DOHH2 (cell line): ENCODE results near the gene KCNN3.
A peak's percentile ranks its signal among the peaks of the same experiment; 100 is the strongest.

Experiments used
- H3F3A ChIP-seq: fragments of 200-600 bp; sonication (generic), shearing (Covaris generic); 2 replicates; pipeline ENCODE4 v1.6.0; 2016; ENCODE audit warnings: antibody characterized with exemption, mild to moderate bottlenecking; ENCODE audit not compliant: control insufficient read depth, insufficient read depth
- H3K27ac ChIP-seq: fragments of 200-600 bp; sonication (generic); 2 replicates; pipeline ENCODE4 v1.5.1; 2014; ENCODE audit warnings: low read depth, mild to moderate bottlenecking, low read length, moderate library complexity
- H3K27me3 ChIP-seq: fragments of 200-600 bp; sonication (generic); 2 replicates; pipeline ENCODE4 v1.6.1; 2014; ENCODE audit warnings: mild to moderate bottlenecking, low read length, mixed read lengths; ENCODE audit not compliant: control insufficient read depth
- H3K36me3 ChIP-seq: fragments of 200-600 bp; sonication (generic); 2 replicates; pipeline ENCODE4 v1.6.1; 2014; ENCODE audit warnings: mild to moderate bottlenecking, low read length, moderate library complexity, mixed read lengths; ENCODE audit not compliant: control insufficient read depth
- H3K4me1 ChIP-seq: fragments of 200-600 bp; sonication (generic); 2 replicates; pipeline ENCODE4 v1.6.1; 2014; ENCODE audit warnings: mild to moderate bottlenecking, low read length, mixed read lengths; ENCODE audit not compliant: control insufficient read depth
- H3K4me2 ChIP-seq: fragments of 200-600 bp; sonication (generic); 2 replicates; pipeline ENCODE4 v1.6.0; 2014; ENCODE audit warnings: mild to moderate bottlenecking, low read length, moderate library complexity
- H3K4me3 ChIP-seq: fragments of 200-600 bp; sonication (generic); 2 replicates; pipeline ENCODE4 v1.5.1; 2014; ENCODE audit warnings: mild to moderate bottlenecking, low read length, mixed read lengths
- H3K79me2 ChIP-seq: fragments of 200-600 bp; sonication (generic); 2 replicates; pipeline ENCODE4 v1.6.1; 2014; ENCODE audit warnings: mild to moderate bottlenecking, low read length, mixed read lengths; ENCODE audit not compliant: control insufficient read depth
- H3K9me2 ChIP-seq: fragments of 200-600 bp; sonication (generic); replicated peaks from 2 replicates; pipeline ENCODE4 v1.6.1; 2014; ENCODE audit warnings: mild to moderate bottlenecking, low read length, mixed read lengths; ENCODE audit not compliant: control insufficient read depth
- H3K9me3 ChIP-seq: fragments of 200-600 bp; sonication (generic); 2 replicates; pipeline ENCODE4 v1.6.1; 2014; ENCODE audit warnings: antibody characterized with exemption, low read length, mixed read lengths; ENCODE audit not compliant: control insufficient read depth, insufficient read depth
- H4K20me1 ChIP-seq: fragments of 200-600 bp; sonication (generic); 2 replicates; pipeline ENCODE4 v1.6.0; 2014; ENCODE audit warnings: low read depth, mild to moderate bottlenecking, antibody characterized with exemption, low read length, moderate library complexity; ENCODE audit not compliant: control insufficient read depth, insufficient read depth
- CTCF ChIP-seq: fragments of 200-600 bp; sonication (generic); IDR thresholded peaks from one replicate; pipeline ENCODE4 v1.5.1; 2014; ENCODE audit warnings: antibody characterized with exemption, mild to moderate bottlenecking, low read depth, low read length; ENCODE audit not compliant: poor library complexity, severe bottlenecking
- EZH2phosphoT487 ChIP-seq: fragments of 200-600 bp; sonication (generic); IDR thresholded peaks from 2 replicates; pipeline ENCODE4 v1.6.1; 2017; ENCODE audit warnings: borderline replicate concordance, mild to moderate bottlenecking, antibody characterized with exemption, low read length, moderate library complexity, mixed read lengths

The KCNN3 gene

DNA sequence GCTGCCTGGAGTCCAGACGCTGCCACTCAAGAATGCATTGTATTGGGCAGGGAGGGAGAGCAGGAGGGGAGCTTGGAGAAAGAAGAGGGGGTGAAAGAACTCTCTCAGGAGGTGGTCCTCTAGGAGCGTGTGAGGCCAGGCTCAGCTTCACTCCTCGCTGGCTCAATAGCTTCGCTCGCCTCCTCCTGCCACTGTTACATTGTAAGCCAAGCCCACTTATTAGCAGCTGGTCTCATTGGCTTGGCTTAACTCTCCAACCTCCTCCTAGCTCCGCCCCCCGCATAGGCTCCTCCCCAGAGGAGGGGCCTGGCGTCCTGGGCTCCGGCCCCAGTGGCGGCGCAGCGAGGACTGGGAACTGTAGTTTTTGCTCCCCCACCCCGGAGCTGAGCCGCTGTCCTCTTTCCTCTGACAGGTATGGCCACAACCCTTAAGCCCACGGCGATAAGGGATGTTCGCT, at the start of gene KCNN3:
Gene KCNN3 (minus strand): TSS at position 167 of the 457 bp plus-strand sequence. CDS start 317 bp downstream, outside the sequence.
- H3K27ac ChIP-seq, result no peak within 1 kb of the TSS
- H3K27me3 ChIP-seq, result no peaks in the 10 kb centered on the region
- peaks cover 67% of the 10 kb centered on the region for H3K4me1 ChIP-seq

GRCh38 chr1:154913273-154913672, 43.2 kb upstream of the KCNN3 start:
- Histone ChIP-seq H3K9me2 (no peaks in the 10 kb centered on the region), H4K20me1 (no peaks in the 10 kb centered on the region), H3K27me3 (no peaks in the 10 kb centered on the region), H3F3A (no peaks in the 10 kb centered on the region), H3K36me3 (no peaks in the 10 kb centered on the region), H3K4me1 (no peaks in the 10 kb centered on the region), H3K79me2 (no peaks in the 10 kb centered on the region), H3K9me3 (no peaks in the 10 kb centered on the region; the same call in 1 of the 2 replicates), H3K27ac (no peak overlapping the region), H3K4me2 (no peak overlapping the region), H3K4me3 (no peak overlapping the region)
- TF ChIP-seq CTCF (no peak), EZH2phosphoT487 (no peak)

More for the DNA sequence above, at the start of gene KCNN3:
- Histone ChIP-seq H3K36me3 (0 out of 2 replicates have a peak, but pooled peaks cover under 1% of the 10 kb centered on the region), H3K4me2 (peak within 1 kb of the TSS; percentile 86), H3K79me2 (peaks cover 21% of the 10 kb centered on the region), H3K4me3 (peak within 1 kb of the TSS; percentile 70), H4K20me1 (no peaks in the 10 kb centered on the region), H3K9me2 (no peaks in the 10 kb centered on the region), H3F3A (peaks cover 13% of the 10 kb centered on the region), H3K9me3 (no peaks in the 10 kb centered on the region)
- TF ChIP-seq EZH2phosphoT487 (no peak), CTCF (no peak)

- Histone ChIP-seq H3K4me3 (no peak overlapping the region), H3K36me3 (no peaks in the 10 kb centered on the region), H3K9me2 (no peaks in the 10 kb centered on the region), H3K27ac (no peak overlapping the region), H3K79me2 (no peaks in the 10 kb centered on the region), H3K4me2 (no peak overlapping the region), H3K27me3 (no peaks in the 10 kb centered on the region), H3K4me1 (no peaks in the 10 kb centered on the region), H3K9me3 (peaks cover 2% of the 10 kb centered on the region; the same call in 1 of the 2 replicates), H3F3A (no peaks in the 10 kb centered on the region), H4K20me1 (no peaks in the 10 kb centered on the region)
- TF ChIP-seq CTCF (no peak), EZH2phosphoT487 (no peak)
These were observed 42.7 kb upstream of the KCNN3 start for GRCh38 chr1:154912755-154913154.
